Bladder microvascular endothelial cell (primary cell): ENCODE data around the gene NUP133. TPM values are rescaled to one million over a fixed set of nuclear protein-coding genes. Genes with fewer than 3 reads are reported as not detected.

ENCODE experiments used
- total RNA-seq: library from RNA; depleted of rRNA; stranded (reverse); fragments of >200 nt; gene quantifications from 2 replicates; pipeline ENCODE4 v1.2.3, GENCODE V29; 2014

Gene NUP133
- total RNA-seq = 23.0 and 35.0 TPM in 2 replicates

DNA sequence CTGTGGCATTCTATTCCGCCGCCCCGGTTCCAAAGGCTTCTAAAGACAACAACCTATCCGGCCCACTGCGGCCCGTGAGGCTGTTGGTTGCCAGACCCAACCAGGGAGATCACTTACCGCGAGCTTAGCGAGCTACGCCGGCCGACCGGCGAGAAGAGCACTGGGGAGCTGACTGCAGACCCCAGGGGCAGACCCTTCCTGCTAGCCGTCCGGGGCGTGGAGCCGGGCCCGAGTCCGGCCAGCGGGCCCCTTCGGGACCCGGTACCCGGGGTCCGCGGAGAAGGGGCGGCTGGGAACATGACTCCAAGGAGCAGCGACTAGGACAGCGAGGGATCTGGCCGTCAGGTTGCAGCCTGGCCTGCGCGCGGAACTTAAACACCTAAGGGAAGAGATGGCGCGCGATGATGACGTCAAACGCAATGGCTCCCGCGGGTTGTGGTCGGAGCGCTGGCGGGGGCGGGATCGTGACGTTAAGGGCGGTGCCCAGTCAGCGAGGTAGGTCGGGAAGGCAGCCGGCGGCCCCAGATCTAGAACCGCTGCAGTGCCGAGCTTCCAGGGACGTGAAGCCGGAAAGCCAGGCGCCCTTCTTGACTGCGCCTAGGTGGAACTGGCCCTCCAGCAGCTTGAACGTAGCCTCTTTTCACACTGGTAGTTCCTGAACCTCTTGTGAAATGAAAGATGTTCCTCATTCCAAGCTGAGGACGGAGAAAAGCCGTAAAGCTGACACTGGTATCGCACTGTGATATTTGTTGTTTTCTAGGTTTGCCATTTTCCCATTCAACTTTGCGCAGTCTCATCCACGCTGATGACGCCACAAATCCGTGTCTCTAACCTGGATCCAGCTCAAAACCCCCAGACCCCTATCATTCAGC, at the start of gene NUP133:
Gene NUP133, minus strand, starts transcription at position 391 of the 872 bp plus-strand sequence. Its CDS starts 92 bp downstream, at position 299.

DNA sequence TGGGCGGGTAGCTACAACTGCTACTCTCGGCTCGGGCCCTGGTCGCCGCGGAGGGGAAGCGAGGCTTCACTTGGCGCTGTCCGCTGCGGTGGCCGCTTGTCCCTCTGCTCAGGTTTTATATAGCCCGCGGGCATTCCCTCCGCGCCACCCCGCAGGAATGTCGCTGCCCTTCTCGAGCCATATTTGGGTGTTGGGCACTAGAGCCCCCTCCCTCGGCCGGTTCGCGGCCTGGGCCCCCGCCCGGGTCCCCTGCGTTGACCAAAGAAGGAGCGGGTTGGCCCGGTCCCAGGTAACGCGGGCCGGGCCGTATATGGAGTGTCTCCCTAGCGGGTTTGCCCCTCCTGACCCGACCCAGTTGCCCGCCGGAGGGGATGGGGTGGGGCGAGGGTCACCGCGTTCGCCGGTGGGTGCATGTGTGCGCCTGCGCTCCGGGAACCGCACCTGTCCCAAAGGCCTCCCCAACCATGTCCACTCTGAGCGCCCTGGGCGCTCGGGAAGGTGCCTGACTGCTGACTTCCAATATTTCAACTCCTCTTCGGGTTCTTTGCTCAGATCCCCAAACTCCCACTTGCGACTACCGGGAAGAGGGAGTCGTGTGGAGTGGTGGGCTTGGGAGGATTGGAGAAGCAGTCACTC, 74.0 kb downstream of the NUP133 start, which contains the start of gene ACTA1:
Gene ACTA1, minus strand, starts transcription at position 90 of the 636 bp plus-strand sequence. CDS start 979 bp downstream, outside the sequence.

Other genes with a start within 250 kb of the NUP133 start
- gene RAB4A, start 237.2 kb downstream of the NUP133 start, total RNA-seq = 9.9 and 21.1 TPM in 2 replicates
- 4.4 and 5.9 TPM in 2 replicates for gene CCSAP, start 165.3 kb downstream of the NUP133 start, total RNA-seq
- gene ACTA1, start 74.2 kb downstream of the NUP133 start, total RNA-seq = not detected in 2 replicates
- gene ABCB10, start 50.4 kb upstream of the NUP133 start, total RNA-seq = 15.5 and 20.6 TPM in 2 replicates
- 20.6 and 31.5 TPM in 2 replicates for gene TAF5L, start 117.8 kb upstream of the NUP133 start, total RNA-seq
- gene URB2, start 117.9 kb upstream of the NUP133 start, total RNA-seq = 5.5 and 18.6 TPM in 2 replicates